Measurements from ENCODE around the gene MAP3K6.

Gene MAP3K6

GRCh38 chr1:27367160-27367650 lies 444 bp upstream of the MAP3K6 start:
- FAIRE-seq: no peak
- TF ChIP-seq POLR2A (IDR thresholded peaks at IDR 0.05; ENCODE audit: low read depth, low read length): no peak
- no peak for TF ChIP-seq PAX5 (IDR thresholded peaks at IDR 0.05; ENCODE audit: insufficient read depth, low read length, severe bottlenecking)
- no peak for TF ChIP-seq SPI1 (IDR thresholded peaks at IDR 0.05; ENCODE audit: low read depth, low read length)
- TF ChIP-seq TAF1 (IDR thresholded peaks at IDR 0.05; ENCODE audit: low read depth, low read length): no peak
- no peak for TF ChIP-seq POU2F2 (IDR thresholded peaks at IDR 0.05; ENCODE audit: low read depth, low read length)
- TF ChIP-seq POLR2AphosphoS5 (IDR thresholded peaks at IDR 0.05; ENCODE audit: low read depth, low read length): no peak
- DNase-seq (ENCODE audit: insufficient read length, low spot score): no peak

- FAIRE-seq (peak; percentile 28), DNase-seq (ENCODE audit: insufficient read length, low spot score) (peak; percentile 66)
- TF ChIP-seq SPI1 (IDR thresholded peaks at IDR 0.05; ENCODE audit: low read depth, low read length): no peak
- TF ChIP-seq POU2F2 (IDR thresholded peaks at IDR 0.05; ENCODE audit: low read depth, low read length): no peak
- no peak for TF ChIP-seq PAX5 (IDR thresholded peaks at IDR 0.05; ENCODE audit: insufficient read depth, low read length, severe bottlenecking)
- TF ChIP-seq TAF1 (IDR thresholded peaks at IDR 0.05; ENCODE audit: low read depth, low read length): no peak
- TF ChIP-seq POLR2A (IDR thresholded peaks at IDR 0.05; ENCODE audit: low read depth, low read length): no peak
- TF ChIP-seq POLR2AphosphoS5 (IDR thresholded peaks at IDR 0.05; ENCODE audit: low read depth, low read length): no peak
Measured at GRCh38 chr1:27366113-27366410, 699 bp downstream of the MAP3K6 start.

- DNase-seq (ENCODE audit: insufficient read length, low spot score): peak; percentile 92
- FAIRE-seq: peak; percentile 87
- TF ChIP-seq POU2F2 (IDR thresholded peaks at IDR 0.05; ENCODE audit: low read depth, low read length): no peak
- no peak for TF ChIP-seq POLR2AphosphoS5 (IDR thresholded peaks at IDR 0.05; ENCODE audit: low read depth, low read length)
- peak; percentile 33; the same call in 1 of the 2 replicates for TF ChIP-seq POLR2A (IDR thresholded peaks at IDR 0.05; ENCODE audit: low read depth, low read length)
- TF ChIP-seq SPI1 (IDR thresholded peaks at IDR 0.05; ENCODE audit: low read depth, low read length): no peak
- TF ChIP-seq TAF1 (IDR thresholded peaks at IDR 0.05; ENCODE audit: low read depth, low read length): no peak
Measured at GRCh38 chr1:27365372-27366112, 1.2 kb downstream of the MAP3K6 start.

- FAIRE-seq (no peak), DNase-seq (ENCODE audit: insufficient read length, low spot score) (no peak)
- no peak for TF ChIP-seq SPI1 (IDR thresholded peaks at IDR 0.05; ENCODE audit: low read depth, low read length)
- TF ChIP-seq TAF1 (IDR thresholded peaks at IDR 0.05; ENCODE audit: low read depth, low read length): no peak
- no peak for TF ChIP-seq PAX5 (IDR thresholded peaks at IDR 0.05; ENCODE audit: insufficient read depth, low read length, severe bottlenecking)
- no peak for TF ChIP-seq POLR2AphosphoS5 (IDR thresholded peaks at IDR 0.05; ENCODE audit: low read depth, low read length)
- TF ChIP-seq POLR2A (IDR thresholded peaks at IDR 0.05; ENCODE audit: low read depth, low read length): no peak
- TF ChIP-seq POU2F2 (IDR thresholded peaks at IDR 0.05; ENCODE audit: low read depth, low read length): no peak
Measured at GRCh38 chr1:27364696-27365371, 1.9 kb downstream of the MAP3K6 start.

- no peak for DNase-seq (ENCODE audit: insufficient read length, low spot score)
- TF ChIP-seq PAX5 (IDR thresholded peaks at IDR 0.05; ENCODE audit: insufficient read depth, low read length, severe bottlenecking) (no peak), SPI1 (IDR thresholded peaks at IDR 0.05; ENCODE audit: low read depth, low read length) (no peak), TAF1 (IDR thresholded peaks at IDR 0.05; ENCODE audit: low read depth, low read length) (no peak), POU2F2 (IDR thresholded peaks at IDR 0.05; ENCODE audit: low read depth, low read length) (no peak)
- FAIRE-seq: no peak
Measured at GRCh38 chr1:27363766-27364695, 2.7 kb downstream of the MAP3K6 start.

- no peak for TF ChIP-seq POLR2AphosphoS5 (IDR thresholded peaks at IDR 0.05; ENCODE audit: low read depth, low read length)
- no peak for TF ChIP-seq POLR2A (IDR thresholded peaks at IDR 0.05; ENCODE audit: low read depth, low read length)
- no peak for TF ChIP-seq POU2F2 (IDR thresholded peaks at IDR 0.05; ENCODE audit: low read depth, low read length)
- DNase-seq (ENCODE audit: insufficient read length, low spot score) (no peak), FAIRE-seq (no peak)
Measured at GRCh38 chr1:27361553-27361952, 5.2 kb downstream of the MAP3K6 start.

GRCh38 chr1:27361044-27361402 lies 5.7 kb downstream of the MAP3K6 start:
- DNase-seq (ENCODE audit: insufficient read length, low spot score) (no peak), FAIRE-seq (no peak)
- no peak for TF ChIP-seq POLR2AphosphoS5 (IDR thresholded peaks at IDR 0.05; ENCODE audit: low read depth, low read length)
- no peak for TF ChIP-seq POLR2A (IDR thresholded peaks at IDR 0.05; ENCODE audit: low read depth, low read length)
- no peak for TF ChIP-seq POU2F2 (IDR thresholded peaks at IDR 0.05; ENCODE audit: low read depth, low read length)
- TF ChIP-seq TAF1 (IDR thresholded peaks at IDR 0.05; ENCODE audit: low read depth, low read length): no peak
- no peak for TF ChIP-seq PAX5 (IDR thresholded peaks at IDR 0.05; ENCODE audit: insufficient read depth, low read length, severe bottlenecking)
- TF ChIP-seq SPI1 (IDR thresholded peaks at IDR 0.05; ENCODE audit: low read depth, low read length): no peak

- TF ChIP-seq POLR2AphosphoS5 (IDR thresholded peaks at IDR 0.05; ENCODE audit: low read depth, low read length): no peak
- TF ChIP-seq TAF1 (IDR thresholded peaks at IDR 0.05; ENCODE audit: low read depth, low read length): no peak
- TF ChIP-seq SPI1 (IDR thresholded peaks at IDR 0.05; ENCODE audit: low read depth, low read length): peak; percentile 57; the same call in 1 of the 2 replicates
- TF ChIP-seq POU2F2 (IDR thresholded peaks at IDR 0.05; ENCODE audit: low read depth, low read length): 0 out of 2 replicates have a peak, but pooled peaks have one; percentile 56
- TF ChIP-seq PAX5 (IDR thresholded peaks at IDR 0.05; ENCODE audit: insufficient read depth, low read length, severe bottlenecking): no peak
- FAIRE-seq (peak; percentile 69), DNase-seq (ENCODE audit: insufficient read length, low spot score) (no peak)
Measured at GRCh38 chr1:27360159-27361043, 6.4 kb downstream of the MAP3K6 start.

All from GM12891 (cell line).